GM12878 (cell line): ENCODE measurements around the gene FXYD1. TPM values are rescaled to one million over a fixed set of nuclear protein-coding genes. Genes with fewer than 3 reads are reported as not detected.

Source experiments
- ATAC-seq: fragments of 200-7000 bp; cut with Tn5 transposase; 3 replicates; pipeline ENCODE4 v1.9.1; 2020; ENCODE audit warnings: mild to moderate bottlenecking, moderate library complexity
- BruUV-seq: library from RNA; stranded (reverse); fragments of 400-500 nt; replicated peaks from 2 replicates; lab custom pipeline; 2021; lab: Mats Ljungman, UMichigan
- CTCF ChIA-PET: fragments of 300-600 bp; sonication (Branson Sonifier 250); formaldehyde crosslinking; extraction: SDS; loops from one replicate; lab custom pipeline; 2021; ENCODE audit warnings: inconsistent platforms; lab: Yijun Ruan, JAX
- POLR2A ChIA-PET: fragments of 350-600 bp; formaldehyde crosslinking; extraction: SDS; loops from one replicate; lab custom pipeline; 2021; ENCODE audit warnings: inconsistent platforms; lab: Charles Lee
- RAD21 ChIA-PET: fragments of 300-600 bp; sonication (Branson Sonifier 250); formaldehyde crosslinking; loops from one replicate; lab custom pipeline; 2023; ENCODE audit warnings: antibody characterized with exemption; ENCODE audit not compliant: unreplicated experiment; lab: Charles Lee
- SMC1A ChIA-PET: fragments of 300-600 bp; sonication (Branson Sonifier 250); formaldehyde crosslinking; loops from one replicate; lab custom pipeline; 2023; ENCODE audit not compliant: unreplicated experiment, uncharacterized antibody; lab: Charles Lee
- DNase-seq: peaks from one replicate; pipeline ENCODE4 v3.0.0-alpha.2; 2011; ENCODE audit warnings: low read depth, low spot score
- FAIRE-seq: peaks from 3 replicates; lab custom pipeline; 2011; peaks lifted over from hg19 to GRCh38; lab: Jason Lieb, UNC
- H2AFZ ChIP-seq: 2 replicates; pipeline ENCODE4 v1.6.0; 2011; ENCODE audit warnings: low read depth, low read length, control low read depth; ENCODE audit not compliant: control insufficient read depth
- H3K27ac ChIP-seq: 2 replicates; pipeline ENCODE4 v1.5.1; 2011; ENCODE audit warnings: control low read depth; ENCODE audit not compliant: control insufficient read depth, insufficient read depth
- H3K27me3 ChIP-seq, 2 experiments: replicated peaks in 1 of 2; 2 replicates each; pipeline versions ENCODE4 v1.6.0 to v1.6.1; 2011; ENCODE audit warnings: low read length in 1 of 2; ENCODE audit not compliant: control insufficient read depth in 2 of 2, insufficient read depth in 2 of 2
- H3K36me3 ChIP-seq, 2 experiments: 2 replicates each; pipeline ENCODE4 v1.5.1; 2011; ENCODE audit warnings: low read length in 1 of 2; ENCODE audit not compliant: control insufficient read depth in 2 of 2, insufficient read depth in 2 of 2
- H3K4me1 ChIP-seq: 2 replicates; pipeline ENCODE4 v1.6.1; 2011; ENCODE audit warnings: mild to moderate bottlenecking, low read length, moderate library complexity, mixed read lengths; ENCODE audit not compliant: control insufficient read depth, insufficient read depth
- H3K4me2 ChIP-seq: 2 replicates; pipeline ENCODE4 v1.6.0; 2011; ENCODE audit warnings: control low read depth; ENCODE audit not compliant: control insufficient read depth, insufficient read depth
- H3K4me3 ChIP-seq: fragments of 200-600 bp; sonication (generic); 2 replicates; pipeline ENCODE4 v1.5.1; 2016
- H3K79me2 ChIP-seq: 2 replicates; pipeline ENCODE4 v1.6.0; 2011; ENCODE audit warnings: low read length; ENCODE audit not compliant: control insufficient read depth, insufficient read depth
- H3K9ac ChIP-seq: 2 replicates; pipeline ENCODE4 v1.8.0; 2011; ENCODE audit warnings: low read length, control low read depth, mixed read lengths; ENCODE audit not compliant: control insufficient read depth, insufficient read depth
- H3K9me3 ChIP-seq: replicated peaks from 3 replicates; pipeline ENCODE4 v1.5.1; 2011; ENCODE audit warnings: mild to moderate bottlenecking, low read length; ENCODE audit not compliant: control insufficient read depth, insufficient read depth
- H4K20me1 ChIP-seq: 2 replicates; pipeline ENCODE4 v1.6.0; 2011; ENCODE audit not compliant: control insufficient read depth, insufficient read depth
- DPF2 ChIP-seq: fragments of 450-650 bp; IDR thresholded peaks from 2 replicates; pipeline ENCODE4 v1.6.1; 2017; ENCODE audit warnings: mild to moderate bottlenecking
- FOS ChIP-seq: IDR thresholded peaks from 3 replicates; pipeline ENCODE4 v1.6.1; 2011; ENCODE audit warnings: borderline replicate concordance; ENCODE audit not compliant: insufficient read length; ENCODE audit errors: extremely low read depth
- NR2C1 ChIP-seq: fragments of 450-650 bp; IDR thresholded peaks from 2 replicates; pipeline ENCODE4 v1.6.1; 2017; ENCODE audit warnings: antibody characterized with exemption, mild to moderate bottlenecking, moderate library complexity
- NR2F1 ChIP-seq: fragments of 450-650 bp; conservative IDR thresholded peaks from 2 replicates; pipeline ENCODE4 v1.6.1; 2017; ENCODE audit warnings: mild to moderate bottlenecking
- PAX5 ChIP-seq: IDR thresholded peaks from 2 replicates; pipeline ENCODE4 v1.6.1; 2011; ENCODE audit warnings: low read depth, low read length, borderline replicate concordance
- WGBS: methylation state at CpG from one replicate; pipeline ENCODE4 v1.1.6; 2016; ENCODE audit warnings: low lambda C conversion rate; ENCODE audit not compliant: insufficient replicate concordance, insufficient coverage; ENCODE audit errors: missing lambda C conversion rate; 5-methylcytosine and 5-hydroxymethylcytosine counted together
- in situ Hi-C: fragments of 300-500 bp; cut with MboI; formaldehyde crosslinking; loops from 9 replicates; pipeline ENCODE4 v1.14.3; 2018; ENCODE audit warnings: mixed read lengths
- intact Hi-C: fragments of 100-400 bp; cut with micrococcal nuclease; formaldehyde crosslinking; loops from one replicate; pipeline ENCODE4 v1.14.2; 2022; ENCODE audit not compliant: unreplicated experiment
- polyA plus RNA-seq, 11 experiments: library from polyadenylated mRNA; depleted of rRNA in 4 of 11; unstranded in 6 of 11; stranded (reverse) in 5 of 11; fragments of >200 nt; fragmentation: Nextera tagmentation in 4 of 11; fragmentation: Illumina TruSeq in 1 of 11; extraction: Ambion mirVana in 4 of 11; extraction: Trizol in 1 of 11; gene quantifications; 1 replicate in 1 of 11; 2 replicates in 10 of 11; pipeline versions ENCODE4 v1.2.1 to v1.2.3, GENCODE V29; 2011 to 2016; ENCODE audit warnings: inconsistent platforms in 2 of 11, missing spikeins in 2 of 11, low read depth in 1 of 11
- total RNA-seq, 4 experiments: library from RNA; depleted of rRNA in 3 of 4; stranded (reverse); fragments of >200 nt in 3 of 4; fragmentation: Illumina TruSeq in 1 of 4; extraction: Trizol in 1 of 4; gene quantifications; 2 replicates each; pipeline versions ENCODE4 v1.2.1 to v1.2.3, GENCODE V29; 2013 to 2021

The FXYD1 gene
- total and polyA plus RNA-seq, 10 of the 15 experiments (the other 5 are each of a cell fraction or from before 2014, with no cell fraction given): 0.34 to 1.2 (median 0.49) TPM; not detected in 4

- TF ChIP-seq NR2C1 (no peak), DPF2 (no peak), NR2F1 (no peak)
Measured at GRCh38 chr19:35098413-35099049, 40.1 kb upstream of the FXYD1 start (continued).

- Histone ChIP-seq H4K20me1 (no peaks in the 10 kb centered on the region), H3K4me3 (no peak overlapping the region), H3K9ac (no peak overlapping the region), H3K4me2 (no peak overlapping the region), H3K9me3 (no peaks in the 10 kb centered on the region), H3K36me3 (no peaks in the 10 kb centered on the region)
- ChIA-PET SMC1A (interaction anchor here (1.6 kb wide), 1 partner anchor 42 kb away, joined by 3 read pairs; no protein-coding TSS in a partner anchor), RAD21 (no interaction called here)
- no peak for TF ChIP-seq FOS
- TF ChIP-seq PAX5: no peak
- TF ChIP-seq, all 136 proteins: peak for 0
- 37% methylated on average over 20 of the region's 21 CpGs for WGBS
- in situ Hi-C loops: no loop called here
- ChIA-PET CTCF (interaction anchor here (0.6 to 1.3 kb wide), 3 partner anchors 17 to 668 kb away, joined by 3 read pairs; partner anchors contain the start of gene FXYD3), POLR2A (no interaction called here)
- BruUV-seq: no TSS peak
- H2AFZ ChIP-seq: no peak overlapping the region
- no peaks in the 10 kb centered on the region; a peak in 1 of 4 replicates for H3K27me3 ChIP-seq
- H3K79me2 ChIP-seq: no peaks in the 10 kb centered on the region
- no peak overlapping the region for H3K27ac ChIP-seq
- DNase-seq (no peak), ATAC-seq (no peak), FAIRE-seq (no peak)
- intact Hi-C loops: no loop called here
- no peaks in the 10 kb centered on the region for H3K4me1 ChIP-seq
Measured at GRCh38 chr19:35099155-35099896, 39.3 kb upstream of the FXYD1 start.
